Pancreas (tissue), 10 donors: ENCODE results near the gene COL2A1. TPM values are rescaled to one million over a fixed set of nuclear protein-coding genes. Genes with fewer than 3 reads are reported as not detected.

Experiments used
- ATAC-seq, 4 donors: fragments of 200-7000 bp; cut with Tn5 transposase; one replicate each; pipeline versions ENCODE4 v1.8.0 to v1.9.1; 2020; ENCODE audit warnings: mild to moderate bottlenecking in 4 of 4, moderate library complexity in 4 of 4
- DNase-seq, 6 donors: peaks; one replicate each; pipeline ENCODE4 v3.0.0-alpha.2; 2020
- FAIRE-seq: peaks from 2 replicates; lab custom pipeline; 2012; peaks lifted over from hg19 to GRCh38; lab: Jason Lieb, UNC
- H3K27ac ChIP-seq, 4 donors: fragments of 200-600 bp; sonication (generic); 1 replicate in 3 of 4; 2 replicates in 1 of 4; pipeline versions ENCODE4 v1.5.0 to v1.8.0; 2020
- H3K27me3 ChIP-seq, 4 donors: fragments of 200-600 bp; one replicate each; pipeline ENCODE4 v1.8.0; 2021
- H3K36me3 ChIP-seq, 3 donors: fragments of 200-600 bp; sonication (generic) in 1 of 3; one replicate each; pipeline versions ENCODE4 v1.5.0 to v1.8.0; 2020 to 2021
- H3K4me1 ChIP-seq, 3 donors: fragments of 200-600 bp; one replicate each; pipeline ENCODE4 v1.8.0; 2021
- H3K4me3 ChIP-seq, 4 donors: fragments of 200-600 bp; sonication (generic) in 2 of 4; one replicate each; pipeline versions ENCODE4 v1.5.0 to v1.8.0; 2020 to 2021
- H3K9me3 ChIP-seq, 4 donors: fragments of 200-600 bp; one replicate each; pipeline ENCODE4 v1.8.0; 2021
- CTCF ChIP-seq, 4 donors: fragments of 200-600 bp; sonication (generic) in 3 of 4; IDR thresholded peaks; one replicate each; pipeline versions ENCODE4 v1.5.0 to v1.8.0; 2021; ENCODE audit warnings: antibody characterized with exemption in 4 of 4
- WGBS, 2 donors: extraction: QIAGEN DNeasy Blood & Tissue Kit; methylation state at CpG; one replicate each; pipeline ENCODE4 v1.1.7; 2013; 5-methylcytosine and 5-hydroxymethylcytosine counted together
- intact Hi-C, 3 donors: fragments of 100-400 bp; cut with DNase I; formaldehyde crosslinking; loops; one replicate each; pipeline versions ENCODE4 v1.11.1 to v1.14.2; 2022
- polyA plus RNA-seq, 2 donors: library from polyadenylated mRNA; stranded (reverse); fragments of 200-250 nt; gene quantifications; one replicate each; pipeline ENCODE4 v1.2.3, GENCODE V29; 2013
- total RNA-seq, 6 donors: library from RNA; stranded (reverse); fragmentation: NEBNext Ultra II Directional in 4 of 6; extraction: Animal tissue kit (Norgen Biotek cat#: 25700) in 4 of 6; gene quantifications; one replicate each; pipeline versions ENCODE4 v1.2.1 to v1.2.4, GENCODE V29; 2021 to 2023
- donor health status: healthy with polysubstance abuse.
- donor health status: DM: no; HTN: no; CAD: no; lungs with moderate emphysema.
- donor health status: DM: no; HTN: no; CAD: no.
- donor health status: control.
- donor health status: control.
- donor health status: Bipolar disorder and iron deficiency.
- donor health status: DM: yes; HTN: yes; CAD: no.
- donor health status: DM: no; HTN: no; CAD: no.
- donor health status: DM: no; HTN: no; CAD: no.
- donor health status: DM: yes; HTN: yes; CAD: no.

The COL2A1 gene
- total and polyA plus RNA-seq, 8 donors = 0.04 to 0.12 (median 0.06) TPM; not detected in 5

- DNase-seq (no peak), ATAC-seq (no peak), FAIRE-seq (no peak)
- Histone ChIP-seq H3K27me3 (peaks cover 0 to 4% (median 0%) of the 10 kb centered on the region in 4 donors), H3K4me1 (peaks cover 0 to 4% (median 0%) of the 10 kb centered on the region in 3 donors), H3K27ac (no peak overlapping the region), H3K36me3 (no peaks in the 10 kb centered on the region), H3K9me3 (no peaks in the 10 kb centered on the region), H3K4me3 (no peak overlapping the region)
- intact Hi-C loops = no loop called here
- 92 to 93% methylated on average over 4 of the region's 4 CpGs for WGBS, 2 donors
- no peak for TF ChIP-seq CTCF (IDR thresholded peaks at IDR 0.05)
Observed at GRCh38 chr12:47938594-47938993, 65.7 kb downstream of the COL2A1 start.

GRCh38 chr12:47938093-47938492, 66.2 kb downstream of the COL2A1 start:
- peaks cover 0 to 4% (median 0%) of the 10 kb centered on the region in 3 donors for H3K4me1 ChIP-seq
- FAIRE-seq = no peak
- H3K9me3 ChIP-seq = no peaks in the 10 kb centered on the region
- H3K4me3 ChIP-seq = no peak overlapping the region
- H3K36me3 ChIP-seq = no peaks in the 10 kb centered on the region
- ATAC-seq = no peak
- WGBS, 2 donors = 92 to 100% methylated on average over 1 of the region's 1 CpG
- TF ChIP-seq CTCF (IDR thresholded peaks at IDR 0.05) = no peak
- DNase-seq = no peak
- H3K27ac ChIP-seq = no peak overlapping the region
- peaks cover 0 to 4% (median 0%) of the 10 kb centered on the region in 4 donors for H3K27me3 ChIP-seq
- intact Hi-C loops = no loop called here

- H3K27me3 ChIP-seq = no peaks in the 10 kb centered on the region
- no peaks in the 10 kb centered on the region for H3K36me3 ChIP-seq
- 34 to 42% methylated on average over 9 of the region's 9 CpGs for WGBS, 2 donors
- no peaks in the 10 kb centered on the region for H3K9me3 ChIP-seq
- intact Hi-C loops = no loop called here
- FAIRE-seq (no peak), DNase-seq (no peak), ATAC-seq (peak in 2 of 4 donors; percentile 53 to 62)
- no peaks in the 10 kb centered on the region for H3K4me1 ChIP-seq
- no peak overlapping the region for H3K27ac ChIP-seq
- no peak overlapping the region for H3K4me3 ChIP-seq
- no peak for TF ChIP-seq CTCF (IDR thresholded peaks at IDR 0.05)
Observed at GRCh38 chr12:47935184-47935583, 69.1 kb downstream of the COL2A1 start.

GRCh38 chr12:47931187-47931586, 73.1 kb downstream of the COL2A1 start:
- H3K9me3 ChIP-seq = no peaks in the 10 kb centered on the region
- no peak for FAIRE-seq

More at GRCh38 chr12:47931187-47931586, 73.1 kb downstream of the COL2A1 start:
- no peaks in the 10 kb centered on the region for H3K36me3 ChIP-seq
- TF ChIP-seq CTCF (IDR thresholded peaks at IDR 0.05) = no peak
- 54 to 62% methylated on average over 1 of the region's 1 CpG for WGBS, 2 donors
- no peak overlapping the region for H3K27ac ChIP-seq
- H3K4me1 ChIP-seq = no peaks in the 10 kb centered on the region
- DNase-seq (no peak), ATAC-seq (no peak)
- intact Hi-C loops = no loop called here
- H3K4me3 ChIP-seq = no peak overlapping the region
- H3K27me3 ChIP-seq = no peaks in the 10 kb centered on the region
